WTC11 (cell line): ENCODE results near the gene FITM1. TPM values are rescaled to one million over a fixed set of nuclear protein-coding genes. Genes with fewer than 3 reads are reported as not detected.

ENCODE experiments used
- ATAC-seq: fragments of 200-7000 bp; cut with Tn5 transposase; 2 replicates; pipeline ENCODE4 v1.10.0; 2021; ENCODE audit warnings: mild to moderate bottlenecking, moderate library complexity
- CTCF ChIA-PET: fragments of 300-600 bp; sonication (Branson Sonifier 250); formaldehyde crosslinking; loops from one replicate; lab custom pipeline; 2021; ENCODE audit warnings: antibody characterized with exemption; lab: Charles Lee
- POLR2A ChIA-PET: fragments of 350-600 bp; sonication (Branson Sonifier 250); formaldehyde crosslinking; loops from one replicate; lab custom pipeline; 2021; ENCODE audit warnings: antibody characterized with exemption; lab: Charles Lee
- DNase-seq: peaks from one replicate; pipeline ENCODE4 v3.0.0; 2021; ENCODE audit warnings: low spot score
- H3K27ac Mint-ChIP-seq: 2 replicates; pipeline ENCODE4 v1.8.0; 2021; ENCODE audit warnings: mixed read lengths
- H3K27me3 Mint-ChIP-seq: 2 replicates; pipeline ENCODE4 v1.8.0; 2021; ENCODE audit warnings: low read depth, mild to moderate bottlenecking, moderate library complexity, mixed read lengths
- H3K36me3 Mint-ChIP-seq: 2 replicates; pipeline ENCODE4 v1.8.0; 2021; ENCODE audit warnings: mixed read lengths
- H3K4me1 Mint-ChIP-seq: 2 replicates; pipeline ENCODE4 v1.8.0; 2022; ENCODE audit warnings: mixed read lengths
- H3K4me3 Mint-ChIP-seq: 2 replicates; pipeline ENCODE4 v1.8.0; 2021; ENCODE audit warnings: mild to moderate bottlenecking, moderate library complexity, mixed read lengths
- H3K9me3 Mint-ChIP-seq: 2 replicates; pipeline ENCODE4 v1.8.0; 2021; ENCODE audit warnings: mixed read lengths
- ARID4B ChIP-seq: sonication (generic); formaldehyde crosslinking; IDR thresholded peaks from 2 replicates; pipeline ENCODE4 v1.8.0; 2023; ENCODE audit warnings: missing genetic modification reagents, mild to moderate bottlenecking, borderline replicate concordance
- ELF4 ChIP-seq: sonication (generic); formaldehyde crosslinking; IDR thresholded peaks from 2 replicates; pipeline ENCODE4 v1.8.1; 2022; ENCODE audit warnings: low read depth, mild to moderate bottlenecking, moderate library complexity, missing genetic modification reagents
- ERG ChIP-seq: fragments of 250-450 bp; sonication (Bioruptor Pico); IDR thresholded peaks from 2 replicates; pipeline ENCODE4 v1.8.0; 2021; ENCODE audit warnings: mild to moderate bottlenecking
- ESRRA ChIP-seq: sonication (generic); formaldehyde crosslinking; IDR thresholded peaks from 2 replicates; pipeline ENCODE4 v1.8.1; 2022; ENCODE audit warnings: mild to moderate bottlenecking, missing genetic modification reagents, borderline replicate concordance
- GABPB1 ChIP-seq: sonication (generic); formaldehyde crosslinking; IDR thresholded peaks from 2 replicates; pipeline ENCODE4 v1.8.1; 2023; ENCODE audit warnings: mild to moderate bottlenecking, missing genetic modification reagents
- GTF2I ChIP-seq: fragments of 250-450 bp; sonication (Bioruptor Pico); conservative IDR thresholded peaks from 2 replicates; pipeline ENCODE4 v1.4.0; 2021; ENCODE audit warnings: mild to moderate bottlenecking
- IRF2 ChIP-seq: sonication (generic); formaldehyde crosslinking; IDR thresholded peaks from 2 replicates; pipeline ENCODE4 v1.8.0; 2022; ENCODE audit warnings: low read depth, missing genetic modification reagents, borderline replicate concordance
- JAZF1 ChIP-seq: fragments of 250-450 bp; sonication (Bioruptor Pico); IDR thresholded peaks from 2 replicates; pipeline ENCODE4 v1.9.0; 2021; ENCODE audit warnings: moderate library complexity, mild to moderate bottlenecking, inconsistent platforms
- MXD4 ChIP-seq: fragments of 250-450 bp; sonication (Bioruptor Pico); IDR thresholded peaks from 2 replicates; pipeline ENCODE4 v1.8.0; 2021; ENCODE audit warnings: mild to moderate bottlenecking, moderate library complexity, borderline replicate concordance
- SOX15 ChIP-seq: fragments of 250-450 bp; sonication (Bioruptor Pico); IDR thresholded peaks from 2 replicates; pipeline ENCODE4 v1.9.0; 2021; ENCODE audit warnings: mild to moderate bottlenecking
- SP1 ChIP-seq: sonication (generic); formaldehyde crosslinking; conservative IDR thresholded peaks from 2 replicates; pipeline ENCODE4 v1.8.1; 2022; ENCODE audit warnings: missing genetic modification reagents
- USF2 ChIP-seq: sonication (generic); formaldehyde crosslinking; IDR thresholded peaks from 2 replicates; pipeline ENCODE4 v1.8.1; 2023; ENCODE audit warnings: mild to moderate bottlenecking, missing genetic modification reagents, moderate library complexity
- ZBTB21 ChIP-seq: sonication (generic); formaldehyde crosslinking; IDR thresholded peaks from 2 replicates; pipeline ENCODE4 v1.8.1; 2023; ENCODE audit warnings: mild to moderate bottlenecking, missing genetic modification reagents, borderline replicate concordance
- ZMAT4 ChIP-seq: fragments of 250-450 bp; sonication (Bioruptor Pico); IDR thresholded peaks from 2 replicates; pipeline ENCODE4 v1.9.0; 2021; ENCODE audit warnings: mild to moderate bottlenecking
- ZNF121 ChIP-seq: sonication (generic); formaldehyde crosslinking; IDR thresholded peaks from 2 replicates; pipeline ENCODE4 v1.8.0; 2023; ENCODE audit warnings: missing genetic modification reagents
- ZNF219 ChIP-seq: sonication (generic); formaldehyde crosslinking; IDR thresholded peaks from 2 replicates; pipeline ENCODE4 v1.8.0; 2023; ENCODE audit warnings: missing genetic modification reagents, mild to moderate bottlenecking, borderline replicate concordance
- ZNF423 ChIP-seq: fragments of 250-450 bp; sonication (Bioruptor Pico); IDR thresholded peaks from 2 replicates; pipeline ENCODE4 v2.1.2; 2022; ENCODE audit warnings: mild to moderate bottlenecking, moderate library complexity
- total RNA-seq: library from RNA; stranded (reverse); gene quantifications from 3 replicates; pipeline ENCODE4 v1.2.3, GENCODE V29; 2021
- TF ChIP-seq, protein P1 (sequence below): fragments of 250-450 bp; sonication (Bioruptor Pico); conservative IDR thresholded peaks from 2 replicates; pipeline ENCODE4 v1.9.0; 2021; ENCODE audit warnings: mild to moderate bottlenecking
- TF ChIP-seq, protein P2 (sequence below): sonication (generic); formaldehyde crosslinking; IDR thresholded peaks from 2 replicates; pipeline ENCODE4 v1.8.0; 2023; ENCODE audit warnings: missing genetic modification reagents

The FITM1 gene
- total RNA-seq, 1 experiment from 2014 or later = not detected

GRCh38 chr14:24085215-24085614 lies 45.2 kb upstream of the FITM1 start:
- POLR2A ChIA-PET = interaction anchor here (0.6 kb wide), 1 partner anchor 9 kb away, joined by 3 read pairs; the partner anchor contains the start of gene PCK2

More at GRCh38 chr14:24085215-24085614, 45.2 kb upstream of the FITM1 start:
- DNase-seq = no peak
- no peak for ATAC-seq
- H3K9me3 Mint-ChIP-seq = no peaks in the 10 kb centered on the region
- H3K27me3 Mint-ChIP-seq = peaks cover 25% of the 10 kb centered on the region
- CTCF ChIA-PET = interaction anchor here (1.2 to 2.7 kb wide), 3 partner anchors 24 to 76 kb away, joined by 3 to 17 read pairs (median 7); partner anchors contain the start of gene IRF9
- H3K4me1 Mint-ChIP-seq = peaks cover 19% of the 10 kb centered on the region
- H3K27ac Mint-ChIP-seq = no peak overlapping the region
- TF ChIP-seq ZMAT4 (no peak), IRF2 (CRISPR knock-in tag) (no peak), ELF4 (no peak), ZNF219 (no peak), MXD4 (CRISPR knock-in tag) (no peak), SOX15 (CRISPR knock-in tag) (no peak), GABPB1 (CRISPR knock-in tag) (no peak), SP1 (CRISPR knock-in tag) (no peak), ZNF121 (CRISPR knock-in tag) (no peak), ZBTB21 (CRISPR knock-in tag) (no peak), ZNF423 (CRISPR knock-in tag) (no peak), USF2 (CRISPR knock-in tag) (no peak), ERG (CRISPR knock-in tag) (no peak), ESRRA (CRISPR knock-in tag) (no peak), ARID4B (no peak), GTF2I (no peak), JAZF1 (no peak)
- TF ChIP-seq, protein P1, sequence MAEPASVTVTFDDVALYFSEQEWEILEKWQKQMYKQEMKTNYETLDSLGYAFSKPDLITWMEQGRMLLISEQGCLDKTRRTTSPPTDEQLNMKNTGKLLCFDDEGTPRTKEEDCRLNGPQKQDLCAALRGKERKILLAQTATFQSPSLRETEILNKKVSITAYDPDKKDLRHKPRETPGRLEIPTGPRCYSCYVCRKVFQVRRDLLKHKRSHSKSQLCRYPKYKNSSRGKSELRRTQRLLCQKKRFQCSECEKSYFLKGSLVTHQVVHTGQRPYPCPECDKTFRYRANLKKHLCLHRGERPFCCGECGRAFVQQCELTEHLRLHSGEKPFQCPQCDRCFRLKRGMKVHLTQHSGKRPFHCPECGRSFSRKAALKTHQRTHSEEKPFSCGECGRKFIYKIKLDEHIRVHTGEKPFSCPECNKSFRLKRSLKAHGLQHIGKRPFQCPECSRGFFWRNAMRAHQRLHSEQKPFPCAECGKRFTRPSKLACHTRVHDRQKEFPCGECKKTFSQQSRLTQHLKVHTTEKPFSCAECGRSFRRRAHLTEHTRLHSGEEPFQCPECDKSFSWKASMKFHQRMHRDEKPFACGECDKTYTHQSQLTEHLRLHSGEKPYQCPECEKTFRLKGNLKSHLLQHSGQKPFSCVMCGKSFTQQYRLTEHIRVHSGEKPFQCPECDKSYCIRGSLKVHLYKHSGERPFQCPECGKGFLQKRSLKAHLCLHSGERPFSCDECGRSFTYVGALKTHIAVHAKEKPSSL = no peak
- TF ChIP-seq, protein P2, sequence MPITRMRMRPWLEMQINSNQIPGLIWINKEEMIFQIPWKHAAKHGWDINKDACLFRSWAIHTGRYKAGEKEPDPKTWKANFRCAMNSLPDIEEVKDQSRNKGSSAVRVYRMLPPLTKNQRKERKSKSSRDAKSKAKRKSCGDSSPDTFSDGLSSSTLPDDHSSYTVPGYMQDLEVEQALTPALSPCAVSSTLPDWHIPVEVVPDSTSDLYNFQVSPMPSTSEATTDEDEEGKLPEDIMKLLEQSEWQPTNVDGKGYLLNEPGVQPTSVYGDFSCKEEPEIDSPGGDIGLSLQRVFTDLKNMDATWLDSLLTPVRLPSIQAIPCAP (CRISPR knock-in tag) = no peak
- H3K4me3 Mint-ChIP-seq = no peak overlapping the region
- H3K36me3 Mint-ChIP-seq = no peaks in the 10 kb centered on the region
